C4-2B (cell line): ENCODE measurements around the gene CRTC1.

Experiments
- H3K27ac ChIP-seq: fragments of 450-650 bp; 2 replicates; pipeline ENCODE4 v1.5.1; 2017
- CTCF ChIP-seq: fragments of 450-650 bp; conservative IDR thresholded peaks from 2 replicates; pipeline ENCODE4 v1.5.1; 2017; ENCODE audit warnings: mild to moderate bottlenecking
- ZFX ChIP-seq: fragments of 450-650 bp; IDR thresholded peaks from 2 replicates; pipeline ENCODE4 v1.6.1; 2017

Gene CRTC1

GRCh38 chr19:18782559-18783225, 99.2 kb downstream of the CRTC1 start:
- H3K27ac ChIP-seq: no peak overlapping the region
- TF ChIP-seq ZFX (no peak), CTCF (no peak)

GRCh38 chr19:18783958-18784785, 100.7 kb downstream of the CRTC1 start:
- H3K27ac ChIP-seq: no peak overlapping the region
- TF ChIP-seq CTCF (no peak), ZFX (no peak)

- H3K27ac ChIP-seq: no peak overlapping the region
- TF ChIP-seq ZFX (no peak), CTCF (no peak)
These were observed 101.3 kb downstream of the CRTC1 start for GRCh38 chr19:18784786-18785120.

- H3K27ac ChIP-seq: no peak overlapping the region
- no peak for TF ChIP-seq CTCF
- TF ChIP-seq ZFX: no peak
These were observed 102.0 kb downstream of the CRTC1 start for GRCh38 chr19:18785179-18786124.

- H3K27ac ChIP-seq: no peak overlapping the region
- TF ChIP-seq CTCF (no peak), ZFX (no peak)
These were observed 105.3 kb downstream of the CRTC1 start for GRCh38 chr19:18788529-18789421.

- TF ChIP-seq CTCF: no peak
- no peak for TF ChIP-seq ZFX
These were observed 106.0 kb downstream of the CRTC1 start for GRCh38 chr19:18789422-18789869.

More at GRCh38 chr19:18789422-18789869, 106.0 kb downstream of the CRTC1 start:
- no peak overlapping the region for H3K27ac ChIP-seq
